OCI-LY3 (cell line): Measurements from ENCODE around the gene NOL3.

Source experiments
- H2AFZ ChIP-seq: fragments of 200-600, 300-600 bp; shearing (Covaris generic); 2 replicates; pipeline ENCODE4 v1.6.0; 2014; ENCODE audit warnings: antibody characterized with exemption, low read depth, low read length
- H3K27ac ChIP-seq: fragments of 200-600, 300-600 bp; sonication (generic); 2 replicates; pipeline ENCODE4 v1.5.1; 2014; ENCODE audit warnings: mild to moderate bottlenecking, low read length, moderate library complexity, mixed read lengths
- H3K27me3 ChIP-seq: fragments of 200-600, 300-600 bp; sonication (generic); 2 replicates; pipeline ENCODE4 v1.6.1; 2014; ENCODE audit warnings: low read depth, low read length, mixed read lengths
- H3K36me3 ChIP-seq: fragments of 200-600, 300-600 bp; sonication (generic); replicated peaks from 2 replicates; pipeline ENCODE3; 2014; ENCODE audit warnings: low read depth, low read length, mixed read lengths
- H3K4me1 ChIP-seq: fragments of 300-600, 200-600 bp; sonication (generic); 2 replicates; pipeline ENCODE4 v1.6.1; 2014; ENCODE audit warnings: low read length, mixed read lengths
- H3K4me2 ChIP-seq: fragments of 200-600, 300-600 bp; sonication (generic); 2 replicates; pipeline ENCODE4 v1.6.1; 2014; ENCODE audit warnings: low read length, mixed read lengths
- H3K4me3 ChIP-seq: fragments of 300-600, 200-600 bp; sonication (generic); 2 replicates; pipeline ENCODE4 v1.5.1; 2014; ENCODE audit warnings: antibody characterized with exemption, mild to moderate bottlenecking, low read length, moderate library complexity
- H3K79me2 ChIP-seq: fragments of 300-600, 200-600 bp; shearing (Covaris generic); 2 replicates; pipeline ENCODE4 v1.6.1; 2014; ENCODE audit warnings: mild to moderate bottlenecking, low read length, mixed read lengths
- H3K9ac ChIP-seq: fragments of 300-600, 200-600 bp; shearing (Covaris generic); 2 replicates; pipeline ENCODE4 v1.6.0; 2014; ENCODE audit warnings: mild to moderate bottlenecking, low read length, moderate library complexity
- H3K9me3 ChIP-seq: fragments of 200-600, 300-600 bp; shearing (Covaris generic); 2 replicates; pipeline ENCODE4 v1.6.1; 2014; ENCODE audit warnings: low read length, mixed read lengths; ENCODE audit not compliant: insufficient read depth
- H4K20me1 ChIP-seq: fragments of 200-600, 300-600 bp; sonication (generic); 2 replicates; pipeline ENCODE4 v1.6.1; 2016; ENCODE audit warnings: low read length, mixed read lengths; ENCODE audit not compliant: insufficient read depth
- CTCF ChIP-seq: fragments of 200-600, 300-600 bp; sonication (generic); IDR thresholded peaks from 2 replicates; pipeline ENCODE4 v1.5.1; 2014; ENCODE audit warnings: antibody characterized with exemption, low read length, low read depth
- EZH2phosphoT487 ChIP-seq: fragments of 200-600 bp; shearing (Covaris generic); IDR thresholded peaks from 2 replicates; pipeline ENCODE4 v1.6.1; 2018; ENCODE audit warnings: antibody characterized with exemption, mixed run types, low read depth

The NOL3 gene

GRCh38 chr16:67155295-67156142, 14.8 kb upstream of the NOL3 start:
- H3K9ac ChIP-seq = no peak overlapping the region
- H3K4me3 ChIP-seq = no peak overlapping the region
- H3K9me3 ChIP-seq = no peaks in the 10 kb centered on the region
- H4K20me1 ChIP-seq = no peaks in the 10 kb centered on the region
- TF ChIP-seq CTCF (peak; percentile 33), EZH2phosphoT487 (no peak)
- H3K36me3 ChIP-seq = peaks cover 6% of the 10 kb centered on the region
- no peaks in the 10 kb centered on the region for H3K27me3 ChIP-seq
- H3K4me1 ChIP-seq = peaks cover 14% of the 10 kb centered on the region
- no peak overlapping the region for H3K4me2 ChIP-seq
- no peak overlapping the region for H2AFZ ChIP-seq
- no peak overlapping the region for H3K27ac ChIP-seq
- peaks cover 9% of the 10 kb centered on the region for H3K79me2 ChIP-seq

DNA sequence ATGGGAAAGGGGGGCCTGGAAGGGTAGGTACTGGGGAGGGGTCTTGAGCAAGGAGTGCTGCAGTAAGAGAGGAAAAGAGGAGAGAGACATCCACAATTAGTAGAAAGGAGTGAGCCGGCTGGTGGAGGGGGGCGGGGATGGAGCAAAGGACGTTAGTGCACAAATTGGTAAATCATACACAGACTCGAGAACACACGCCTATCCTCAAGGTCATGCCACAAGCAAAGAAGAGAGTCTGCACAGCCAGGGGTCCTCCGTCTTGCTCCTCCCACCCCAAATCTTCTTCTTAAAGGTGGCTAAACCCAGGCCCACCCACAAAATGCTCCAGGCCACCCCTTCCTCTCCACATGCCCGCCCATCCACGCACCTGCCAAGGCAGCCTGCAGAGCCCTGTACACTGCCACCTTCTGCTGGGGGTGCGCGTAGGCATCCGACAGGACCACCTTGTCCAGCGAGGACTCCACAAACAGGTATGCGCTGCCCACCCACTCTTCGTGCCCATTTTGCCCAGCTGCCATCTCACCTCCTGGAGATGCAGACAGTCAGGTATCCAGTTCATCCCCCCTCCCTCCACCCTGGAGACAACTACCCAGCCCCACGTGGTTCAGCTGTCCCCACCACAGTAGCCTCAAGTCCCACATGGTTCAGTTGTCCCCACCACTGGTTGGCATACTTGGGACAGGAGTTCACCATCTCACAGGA, 14.0 kb upstream of the NOL3 start:
- Histone ChIP-seq H4K20me1 (no peaks in the 10 kb centered on the region), H2AFZ (no peak overlapping the region), H3K4me2 (no peak overlapping the region), H3K27ac (no peak overlapping the region), H3K4me1 (peaks cover 20% of the 10 kb centered on the region), H3K9me3 (no peaks in the 10 kb centered on the region), H3K4me3 (no peak overlapping the region), H3K9ac (no peak overlapping the region), H3K36me3 (peaks cover 10% of the 10 kb centered on the region), H3K27me3 (no peaks in the 10 kb centered on the region), H3K79me2 (peaks cover 14% of the 10 kb centered on the region)
- TF ChIP-seq EZH2phosphoT487 = no peak
- TF ChIP-seq CTCF = no peak

- no peak overlapping the region for H3K9ac ChIP-seq
- H2AFZ ChIP-seq = no peak overlapping the region
- no peaks in the 10 kb centered on the region for H4K20me1 ChIP-seq
- peaks cover 12% of the 10 kb centered on the region for H3K36me3 ChIP-seq
- H3K4me2 ChIP-seq = no peak overlapping the region
- H3K4me1 ChIP-seq = peaks cover 20% of the 10 kb centered on the region
- H3K4me3 ChIP-seq = no peak overlapping the region
- no peaks in the 10 kb centered on the region for H3K27me3 ChIP-seq
- H3K9me3 ChIP-seq = no peaks in the 10 kb centered on the region
- H3K27ac ChIP-seq = no peak overlapping the region
- peaks cover 14% of the 10 kb centered on the region for H3K79me2 ChIP-seq
- TF ChIP-seq CTCF = no peak
- no peak for TF ChIP-seq EZH2phosphoT487
These were observed 13.1 kb upstream of the NOL3 start for GRCh38 chr16:67157106-67157748.
